HepG2 (cell line): ENCODE results near the gene RETREG2. TPM values are rescaled to one million over a fixed set of nuclear protein-coding genes. Genes with fewer than 3 reads are reported as not detected.

ENCODE experiments used
- AFF4 ChIP-seq: sonication (generic); formaldehyde crosslinking; IDR thresholded peaks from 2 replicates; pipeline ENCODE4 v1.4.0; 2020; ENCODE audit warnings: missing genetic modification reagents
- ATAD3A ChIP-seq: sonication (generic); formaldehyde crosslinking; IDR thresholded peaks from 2 replicates; pipeline ENCODE4 v1.4.0; 2020; ENCODE audit warnings: missing genetic modification reagents
- DNMT1 ChIP-seq: sonication (generic); formaldehyde crosslinking; IDR thresholded peaks from 2 replicates; pipeline ENCODE4 v1.5.1; 2020; ENCODE audit warnings: mild to moderate bottlenecking, missing genetic modification reagents
- GTF3A ChIP-seq: sonication (generic); formaldehyde crosslinking; conservative IDR thresholded peaks from 2 replicates; pipeline ENCODE4 v1.4.0; 2020; ENCODE audit warnings: mild to moderate bottlenecking, missing genetic modification reagents
- HES4 ChIP-seq: sonication (generic); formaldehyde crosslinking; IDR thresholded peaks from 2 replicates; pipeline ENCODE4 v1.9.0; 2021; ENCODE audit warnings: mild to moderate bottlenecking, missing genetic modification reagents, borderline replicate concordance
- HMG20B ChIP-seq: conservative IDR thresholded peaks from 2 replicates; pipeline ENCODE4 v1.6.1; 2016; ENCODE audit warnings: missing genetic modification reagents, missing compliant biosample characterization
- HMGXB3 ChIP-seq: sonication (generic); formaldehyde crosslinking; IDR thresholded peaks from 2 replicates; pipeline ENCODE4 v1.4.0; 2020; ENCODE audit warnings: missing genetic modification reagents, borderline replicate concordance
- NCOA1 ChIP-seq: sonication (generic); formaldehyde crosslinking; IDR thresholded peaks from 2 replicates; pipeline ENCODE4 v1.9.0; 2021; ENCODE audit warnings: missing genetic modification reagents
- POLR2AphosphoS5 ChIP-seq: IDR thresholded peaks from 2 replicates; pipeline ENCODE4 v1.6.1; 2012; ENCODE audit warnings: low read depth, low read length
- RFXAP ChIP-seq: sonication (generic); formaldehyde crosslinking; IDR thresholded peaks from 2 replicates; pipeline ENCODE4 v1.4.0; 2020; ENCODE audit warnings: missing genetic modification reagents, borderline replicate concordance
- SALL2 ChIP-seq: sonication (generic); formaldehyde crosslinking; IDR thresholded peaks from 2 replicates; pipeline ENCODE4 v1.8.1; 2023; ENCODE audit warnings: mild to moderate bottlenecking, missing genetic modification reagents, inconsistent platforms
- SOX13 ChIP-seq, 3 experiments: fragments of 450-650 bp in 1 of 3; sonication (generic) in 1 of 3; formaldehyde crosslinking in 1 of 3; IDR thresholded peaks in 2 of 3; conservative IDR thresholded peaks in 1 of 3; 2 replicates each; pipeline versions ENCODE4 v1.5.0 to v1.6.1; 2016 to 2020; ENCODE audit warnings: antibody characterized with exemption in 1 of 3, mild to moderate bottlenecking in 1 of 3, missing compliant biosample characterization in 1 of 3, missing genetic modification reagents in 1 of 3, moderate library complexity in 1 of 3
- THYN1 ChIP-seq: sonication (generic); formaldehyde crosslinking; IDR thresholded peaks from 2 replicates; pipeline ENCODE4 v1.8.1; 2023; ENCODE audit warnings: low read depth, mild to moderate bottlenecking, moderate library complexity, missing genetic modification reagents, borderline replicate concordance
- TOPORS ChIP-seq: sonication (generic); formaldehyde crosslinking; IDR thresholded peaks from 2 replicates; pipeline ENCODE4 v1.8.0; 2023; ENCODE audit warnings: mild to moderate bottlenecking, missing genetic modification reagents
- ZNF232 ChIP-seq: sonication (generic); formaldehyde crosslinking; IDR thresholded peaks from 2 replicates; pipeline ENCODE4 v1.4.0; 2020; ENCODE audit warnings: missing genetic modification reagents, borderline replicate concordance
- ZNF337 ChIP-seq: sonication (generic); formaldehyde crosslinking; IDR thresholded peaks from 2 replicates; pipeline ENCODE4 v1.5.1; 2020; ENCODE audit warnings: missing genetic modification reagents, low read depth, mild to moderate bottlenecking, borderline replicate concordance
- ZNF34 ChIP-seq: sonication (generic); formaldehyde crosslinking; IDR thresholded peaks from 2 replicates; pipeline ENCODE4 v1.4.0; 2020; ENCODE audit warnings: mild to moderate bottlenecking, missing genetic modification reagents, borderline replicate concordance
- ZNF432 ChIP-seq: sonication (generic); formaldehyde crosslinking; IDR thresholded peaks from 2 replicates; pipeline ENCODE4 v1.5.0; 2020; ENCODE audit warnings: missing genetic modification reagents, mild to moderate bottlenecking, borderline replicate concordance
- ZNF703 ChIP-seq: sonication (generic); formaldehyde crosslinking; IDR thresholded peaks from 2 replicates; pipeline ENCODE4 v1.5.1; 2020; ENCODE audit warnings: missing genetic modification reagents, mild to moderate bottlenecking, moderate library complexity, borderline replicate concordance
- ZNF792 ChIP-seq: IDR thresholded peaks from 2 replicates; pipeline ENCODE4 v1.6.1; 2016
- polyA plus RNA-seq, 8 experiments: library from polyadenylated mRNA; depleted of rRNA in 3 of 8; stranded (reverse) in 7 of 8; unstranded in 1 of 8; fragments of >200 nt; fragmentation: Illumina TruSeq in 4 of 8; extraction: Trizol in 4 of 8; gene quantifications; 2 replicates each; pipeline versions ENCODE4 v1.2.1 to v1.2.3, GENCODE V29; 2011 to 2016; ENCODE audit warnings: low read depth in 4 of 8, missing spikeins in 1 of 8, mixed read lengths in 1 of 8; ENCODE audit not compliant: insufficient read depth in 1 of 8
- total RNA-seq, 5 experiments: library from RNA; depleted of rRNA; stranded (reverse); fragments of >200 nt; fragmentation: Illumina TruSeq; extraction: Trizol; gene quantifications; 2 replicates each; pipeline ENCODE4 v1.2.3, GENCODE V29; 2016; ENCODE audit warnings: low read depth in 1 of 5

RETREG2 gene
- total and polyA plus RNA-seq, 2 of the 13 experiments (the other 11 are each of a cell fraction or from before 2014, with no cell fraction given) = 86.0 to 134 TPM

GRCh38 chr2:219218732-219219701, 40.9 kb downstream of the RETREG2 start, which contains the start of gene ABCB6 (continued):
- peak; percentile 92; the same call in 1 of the 2 replicates for TF ChIP-seq HMGXB3 (CRISPR knock-in tag)
- TF ChIP-seq SALL2 (CRISPR knock-in tag) = peak; percentile 94
- TF ChIP-seq ZNF703 (CRISPR knock-in tag) = peak; percentile 84; the same call in 1 of the 2 replicates
- TF ChIP-seq ZNF34 (CRISPR knock-in tag) = no peak
- TF ChIP-seq THYN1 (CRISPR knock-in tag) = peak; percentile 95
- TF ChIP-seq ZNF232 (CRISPR knock-in tag) = peak; percentile 70; the same call in 1 of the 2 replicates
- peak; percentile 98 for TF ChIP-seq POLR2AphosphoS5
- TF ChIP-seq RFXAP (CRISPR knock-in tag) = peak; percentile 96
- TF ChIP-seq DNMT1 (CRISPR knock-in tag) = peak; percentile 91
- peak; percentile 95; the same call in 1 of the 2 replicates for TF ChIP-seq HES4 (CRISPR knock-in tag)
- TF ChIP-seq ZNF792 = peak; percentile 95
- TF ChIP-seq TOPORS = peak; percentile 95
- 0 out of 2 replicates have a peak, but pooled peaks have one; percentile 25 for TF ChIP-seq HMG20B (CRISPR knock-in tag)
- peak; percentile 99 for TF ChIP-seq NCOA1 (CRISPR knock-in tag)
- TF ChIP-seq ZNF337 (CRISPR knock-in tag) = no peak; the same call in 1 of the 2 replicates
- TF ChIP-seq AFF4 (CRISPR knock-in tag) = peak; percentile 84
- no peak for TF ChIP-seq ATAD3A
- 0 out of 2 replicates have a peak, but pooled peaks have one; percentile 50 for TF ChIP-seq GTF3A (CRISPR knock-in tag)
- no peak for TF ChIP-seq ZNF432
- no peak for TF ChIP-seq SOX13 (IDR thresholded peaks at IDR 0.05)
- TF ChIP-seq SOX13 (CRISPR knock-in tag; conservative IDR thresholded peaks at IDR 0.05 in 1 of 2, IDR thresholded peaks at IDR 0.05 in 1 of 2) = no peak
